Activated CD8-positive, alpha-beta T cell treated with anti-CD3 and anti-CD28 coated beads for 36 hours (primary cell): ENCODE results near the gene HADHA. TPM values are rescaled to one million over a fixed set of nuclear protein-coding genes. Genes with fewer than 3 reads are reported as not detected.

Experiments used
- ATAC-seq: fragments of 200-7000 bp; cut with Tn5 transposase; one replicate; pipeline ENCODE4 v1.10.0; 2021; ENCODE audit warnings: mild to moderate bottlenecking, moderate library complexity
- CTCF ChIA-PET: fragments of 350-600 bp; sonication (Branson Sonifier 250); formaldehyde crosslinking; loops from one replicate; lab custom pipeline; 2021; ENCODE audit warnings: antibody characterized with exemption; lab: Charles Lee
- POLR2A ChIA-PET: fragments of 350-600 bp; sonication (Branson Sonifier 250); formaldehyde crosslinking; loops from one replicate; lab custom pipeline; 2021; ENCODE audit warnings: antibody characterized with exemption; lab: Charles Lee
- DNase-seq: peaks from one replicate; pipeline ENCODE4 v3.0.0-alpha.2; 2020
- H3K27ac Mint-ChIP-seq: one replicate; pipeline ENCODE4 v1.8.0; 2021; ENCODE audit warnings: mild to moderate bottlenecking, mixed read lengths
- H3K27me3 Mint-ChIP-seq: one replicate; pipeline ENCODE4 v1.8.0; 2021; ENCODE audit warnings: mixed read lengths
- H3K36me3 Mint-ChIP-seq: one replicate; pipeline ENCODE4 v1.8.0; 2021; ENCODE audit warnings: low read depth, mixed read lengths
- H3K4me1 Mint-ChIP-seq: one replicate; pipeline ENCODE4 v1.8.0; 2021; ENCODE audit warnings: low read depth, mixed read lengths
- H3K4me3 Mint-ChIP-seq: one replicate; pipeline ENCODE4 v1.8.0; 2021; ENCODE audit warnings: mild to moderate bottlenecking, moderate library complexity, mixed read lengths
- H3K9me3 Mint-ChIP-seq: one replicate; pipeline ENCODE4 v1.8.0; 2021; ENCODE audit warnings: mixed read lengths
- intact Hi-C: fragments of 100-400 bp; cut with micrococcal nuclease; formaldehyde crosslinking; loops from one replicate; pipeline ENCODE4 v1.10.0; 2022
- total RNA-seq, 2 experiments: library from RNA; stranded (reverse); gene quantifications; one replicate each; pipeline ENCODE4 v1.2.3, GENCODE V29; 2021
- TF ChIP-seq, protein P1 (sequence below): fragments of 200-600 bp; IDR thresholded peaks from one replicate; pipeline ENCODE4 v1.8.0; 2022; ENCODE audit warnings: antibody characterized with exemption, mild to moderate bottlenecking

Gene HADHA
- total RNA-seq, 2 experiments from 2014 or later: 118 to 120 TPM

DNA sequence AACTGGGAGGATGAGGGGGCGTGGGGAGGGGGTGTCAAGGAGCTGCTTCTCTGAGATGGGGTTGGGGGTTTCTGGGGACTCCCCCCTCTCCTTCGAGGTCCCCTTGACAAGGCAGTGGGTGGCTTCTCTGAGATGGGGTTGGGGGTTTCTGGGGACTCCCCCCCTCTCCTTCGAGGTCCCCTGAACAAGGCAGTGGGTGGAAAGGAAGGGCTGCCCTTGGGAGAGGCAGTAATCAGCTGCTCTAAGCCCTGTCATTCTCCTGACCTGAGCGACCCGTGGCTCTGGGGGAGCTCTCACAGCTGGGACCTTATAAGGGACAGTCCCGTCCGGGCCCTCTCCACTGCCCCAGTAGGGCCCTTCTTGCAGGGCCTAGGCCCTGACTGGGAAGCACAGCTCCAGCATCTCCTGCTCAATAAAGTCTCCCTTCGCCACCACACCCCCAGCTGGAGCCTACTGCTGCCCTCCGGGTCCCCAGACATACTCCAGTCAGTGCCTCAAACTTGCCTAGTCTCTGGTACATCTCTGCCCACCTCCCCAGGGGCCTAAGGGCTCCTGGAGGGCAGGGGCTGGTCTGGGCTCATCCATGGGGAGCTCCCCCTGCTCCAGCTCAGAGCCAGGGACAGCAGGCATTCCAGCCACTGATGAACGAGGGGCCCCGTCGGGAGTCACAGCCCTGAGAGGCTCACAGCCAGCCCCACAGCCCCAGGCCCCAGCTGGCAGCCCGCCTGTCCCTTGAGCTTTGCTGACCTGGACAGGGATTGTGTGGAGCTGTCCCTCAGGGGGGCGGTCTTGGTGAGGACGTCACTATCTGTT is 68.8 kb downstream of the HADHA start:
- POLR2A ChIA-PET: interaction anchor here (1.0 to 2.1 kb wide), 3 partner anchors 9 to 112 kb away, joined by 3 to 5 read pairs (median 4); no protein-coding TSS in a partner anchor
- intact Hi-C loops: loop anchor here (10.0 kb wide), 1 partner anchor 289 kb away; no protein-coding TSS in a partner anchor
- Mint-ChIP-seq H3K36me3 (peaks cover 4% of the 10 kb centered on the region), H3K4me3 (no peak overlapping the region), H3K9me3 (no peaks in the 10 kb centered on the region), H3K27me3 (peaks cover 35% of the 10 kb centered on the region), H3K27ac (no peak overlapping the region), H3K4me1 (peaks cover 17% of the 10 kb centered on the region)
- TF ChIP-seq, protein P1, sequence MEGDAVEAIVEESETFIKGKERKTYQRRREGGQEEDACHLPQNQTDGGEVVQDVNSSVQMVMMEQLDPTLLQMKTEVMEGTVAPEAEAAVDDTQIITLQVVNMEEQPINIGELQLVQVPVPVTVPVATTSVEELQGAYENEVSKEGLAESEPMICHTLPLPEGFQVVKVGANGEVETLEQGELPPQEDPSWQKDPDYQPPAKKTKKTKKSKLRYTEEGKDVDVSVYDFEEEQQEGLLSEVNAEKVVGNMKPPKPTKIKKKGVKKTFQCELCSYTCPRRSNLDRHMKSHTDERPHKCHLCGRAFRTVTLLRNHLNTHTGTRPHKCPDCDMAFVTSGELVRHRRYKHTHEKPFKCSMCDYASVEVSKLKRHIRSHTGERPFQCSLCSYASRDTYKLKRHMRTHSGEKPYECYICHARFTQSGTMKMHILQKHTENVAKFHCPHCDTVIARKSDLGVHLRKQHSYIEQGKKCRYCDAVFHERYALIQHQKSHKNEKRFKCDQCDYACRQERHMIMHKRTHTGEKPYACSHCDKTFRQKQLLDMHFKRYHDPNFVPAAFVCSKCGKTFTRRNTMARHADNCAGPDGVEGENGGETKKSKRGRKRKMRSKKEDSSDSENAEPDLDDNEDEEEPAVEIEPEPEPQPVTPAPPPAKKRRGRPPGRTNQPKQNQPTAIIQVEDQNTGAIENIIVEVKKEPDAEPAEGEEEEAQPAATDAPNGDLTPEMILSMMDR: no peak
- ATAC-seq (no peak), DNase-seq (no peak)
- CTCF ChIA-PET: interaction anchor here (0.9 to 2.1 kb wide), 3 partner anchors 9 to 156 kb away, joined by 3 to 12 read pairs (median 4); no protein-coding TSS in a partner anchor

DNA sequence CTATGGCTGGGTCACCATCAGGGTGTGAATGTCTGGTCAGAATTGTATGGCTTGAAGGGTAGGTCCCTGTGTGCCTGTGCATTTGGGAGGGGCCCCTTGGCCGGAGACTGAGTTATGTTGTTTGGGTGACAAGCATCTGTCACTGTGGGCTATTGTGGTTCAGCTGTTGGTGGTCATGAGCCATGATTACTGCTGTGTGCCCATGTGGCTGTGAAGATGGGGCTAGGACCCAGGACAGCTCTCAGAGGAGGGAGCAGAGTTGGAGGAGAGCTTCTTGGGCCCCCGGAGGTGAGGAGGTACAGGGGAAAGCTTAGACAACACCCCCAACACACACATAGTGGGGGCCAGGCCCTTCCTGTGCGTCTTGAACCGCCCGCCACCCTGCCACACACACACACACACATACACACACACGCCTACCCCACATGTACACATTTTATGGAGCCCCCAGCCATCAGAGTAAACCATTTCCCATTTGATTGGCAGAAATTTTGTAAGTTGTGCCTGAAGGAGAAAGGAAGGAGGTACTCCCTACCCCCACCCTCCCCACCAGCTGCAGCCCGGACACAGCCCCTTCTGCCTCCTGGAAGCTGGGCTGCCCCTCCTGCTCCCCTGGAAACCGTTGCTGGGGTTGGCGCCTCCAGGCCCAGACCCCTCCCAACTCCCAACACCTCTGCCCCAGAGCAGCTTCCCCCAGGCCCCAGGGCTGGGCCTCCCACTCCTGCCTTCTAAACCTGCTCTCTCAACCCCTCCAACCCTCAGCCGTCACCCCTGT is 69.6 kb downstream of the HADHA start:
- peak; percentile 35 for DNase-seq
- TF ChIP-seq, protein P1: no peak
- CTCF ChIA-PET: interaction anchor here (2.1 kb wide), 1 partner anchor 9 kb away, joined by 12 read pairs; no protein-coding TSS in a partner anchor
- H3K4me3 Mint-ChIP-seq: peak overlapping the region; percentile 37
- peak; percentile 32 for ATAC-seq
- H3K9me3 Mint-ChIP-seq: no peaks in the 10 kb centered on the region
- peaks cover 1% of the 10 kb centered on the region for H3K36me3 Mint-ChIP-seq
- peaks cover 15% of the 10 kb centered on the region for H3K4me1 Mint-ChIP-seq
- peaks cover 29% of the 10 kb centered on the region for H3K27me3 Mint-ChIP-seq
- H3K27ac Mint-ChIP-seq: no peak overlapping the region
- intact Hi-C loops: loop anchor here (10.0 kb wide), 1 partner anchor 290 kb away; no protein-coding TSS in a partner anchor
- POLR2A ChIA-PET: interaction anchor here (0.6 to 2.1 kb wide), 5 partner anchors 10 to 1855 kb away, joined by 3 to 5 read pairs (median 3); no protein-coding TSS in a partner anchor

DNA sequence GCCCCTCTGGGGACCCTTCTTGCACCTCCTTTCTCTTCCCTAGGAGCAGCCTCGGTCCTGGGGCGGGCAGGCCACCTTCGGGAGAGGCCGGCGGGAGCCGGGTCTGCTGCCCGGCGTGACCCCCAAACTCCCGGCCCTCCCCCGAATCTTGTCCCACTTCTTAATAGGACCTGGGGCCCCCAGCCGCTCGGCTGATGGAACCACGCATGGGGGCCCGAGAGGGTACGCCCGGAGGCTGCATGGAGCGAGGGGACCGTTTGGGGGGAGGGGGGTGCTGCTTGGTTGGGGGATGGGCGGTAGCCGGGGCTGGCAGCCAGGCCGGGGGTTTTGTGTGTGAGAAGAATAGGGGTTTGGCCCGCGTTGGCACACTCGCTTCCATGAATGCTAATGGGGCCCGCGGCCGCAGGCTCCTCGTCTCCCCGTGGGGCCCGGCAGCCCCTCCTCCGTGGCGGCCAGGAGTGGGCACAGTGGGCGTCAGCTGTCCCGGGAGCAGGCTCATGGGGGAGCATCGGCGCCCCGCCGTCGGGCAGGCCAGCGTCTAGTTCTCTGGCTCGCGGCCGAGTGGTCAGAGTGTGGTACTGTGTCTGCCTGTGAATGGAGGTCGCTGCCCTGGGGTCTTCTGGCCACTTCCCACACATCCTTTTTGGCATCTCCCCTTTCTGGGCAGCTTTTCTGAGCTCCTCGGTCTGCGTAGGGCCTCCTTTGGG is 70.5 kb downstream of the HADHA start:
- POLR2A ChIA-PET: interaction anchor here (0.6 kb wide), 1 partner anchor 1854 kb away, joined by 3 read pairs; no protein-coding TSS in a partner anchor

More for the DNA sequence above, 70.5 kb downstream of the HADHA start:
- no peak for DNase-seq
- ATAC-seq: no peak
- TF ChIP-seq, protein P1: no peak
- Mint-ChIP-seq H3K9me3 (no peaks in the 10 kb centered on the region), H3K27me3 (peaks cover 26% of the 10 kb centered on the region), H3K4me1 (peaks cover 11% of the 10 kb centered on the region), H3K4me3 (peak overlapping the region; percentile 52), H3K27ac (no peak overlapping the region), H3K36me3 (peaks cover 1% of the 10 kb centered on the region)
- CTCF ChIA-PET: no interaction called here
- intact Hi-C loops: loop anchor here (10.0 kb wide), 1 partner anchor 291 kb away; no protein-coding TSS in a partner anchor
